Stomach (tissue), 9 donors: ENCODE data around the gene ARHGAP26. TPM values are rescaled to one million over a fixed set of nuclear protein-coding genes. Genes with fewer than 3 reads are reported as not detected.
A peak's percentile ranks its signal among the peaks of the same experiment; 100 is the strongest.

Experiments
- DNase-seq, 2 donors: peaks; one replicate each; pipeline versions ENCODE4 v3.0.0 to v3.0.0-alpha.2; 2013 to 2019
- H3K27ac ChIP-seq, 5 donors: fragments of 200-600 bp in 4 of 5; sonication (generic) in 4 of 5; one replicate each; pipeline ENCODE4 v1.5.1; 2013 to 2019; ENCODE audit warnings: mild to moderate bottlenecking in 1 of 5, moderate library complexity in 1 of 5
- H3K27me3 ChIP-seq, 3 donors: fragments of 200-600 bp; sonication (generic); one replicate each; pipeline ENCODE4 v1.5.1; 2017 to 2019; ENCODE audit warnings: mixed run types in 1 of 3
- H3K36me3 ChIP-seq, 4 donors: fragments of 200-600 bp; sonication (generic); 1 replicate in 3 of 4; 2 replicates in 1 of 4; pipeline ENCODE4 v1.5.1; 2016 to 2019
- H3K4me1 ChIP-seq, 4 donors: fragments of 200-600 bp; sonication (generic); one replicate each; pipeline ENCODE4 v1.5.1; 2016 to 2019
- H3K4me3 ChIP-seq, 4 donors: fragments of 200-600 bp; sonication (generic) in 3 of 4; one replicate each; pipeline ENCODE4 v1.5.1; 2016 to 2019; ENCODE audit warnings: mild to moderate bottlenecking in 1 of 4
- H3K9me3 ChIP-seq, 4 donors: fragments of 200-600 bp; sonication (generic); one replicate each; pipeline ENCODE4 v1.5.1; 2016 to 2019
- EP300 ChIP-seq: sonication (generic); formaldehyde crosslinking; IDR thresholded peaks from one replicate; pipeline ENCODE4 v1.6.1; 2017; ENCODE audit warnings: antibody characterized with exemption
- POLR2A ChIP-seq, 4 donors: fragments of 450-650 bp; IDR thresholded peaks; one replicate each; pipeline ENCODE4 v1.6.1; 2016; ENCODE audit warnings: antibody characterized with exemption in 4 of 4, control low read depth in 2 of 4, mild to moderate bottlenecking in 1 of 4, moderate library complexity in 1 of 4
- POLR2AphosphoS5 ChIP-seq, 3 donors: sonication (generic); formaldehyde crosslinking; IDR thresholded peaks; one replicate each; pipeline ENCODE4 v1.6.1; 2016; ENCODE audit warnings: antibody characterized with exemption in 3 of 3
- WGBS, 5 donors: extraction: QIAGEN DNeasy Blood & Tissue Kit in 3 of 5; methylation state at CpG; one replicate each; pipeline versions ENCODE4 v1.1.5 to v1.1.7; 2013 to 2018; 5-methylcytosine and 5-hydroxymethylcytosine counted together
- intact Hi-C: fragments of 100-400 bp; cut with DNase I; formaldehyde crosslinking; loops from one replicate; pipeline ENCODE4 v1.15.1; 2023; ENCODE audit warnings: low total_unique reads
- polyA plus RNA-seq, 3 donors: library from polyadenylated mRNA; stranded (reverse); fragments of 200-250 nt; gene quantifications; one replicate each; pipeline ENCODE4 v1.2.3, GENCODE V29; 2013
- total RNA-seq, 5 donors: library from RNA; depleted of rRNA; stranded (reverse); fragments of >200 nt; gene quantifications; one replicate each; pipeline versions ENCODE4 v1.1.0 to v1.2.3, GENCODE V29; 2014 to 2016
- TF ChIP-seq, protein P1 (sequence below), 7 experiments: fragments of 450-650 bp in 4 of 7; fragments of 200-600 bp in 3 of 7; sonication (generic) in 3 of 7; IDR thresholded peaks; one replicate each; pipeline ENCODE4 v1.5.1; 2016 to 2019; ENCODE audit warnings: antibody characterized with exemption in 7 of 7, control low read depth in 2 of 7, mild to moderate bottlenecking in 1 of 7
- donor health status: healthy with polysubstance abuse.
- donor health status: Bipolar disorder and iron deficiency.
- donor health status: healthy.

Gene ARHGAP26
- total and polyA plus RNA-seq, 8 donors, result 4.0 to 115 (median 34.1) TPM

DNA sequence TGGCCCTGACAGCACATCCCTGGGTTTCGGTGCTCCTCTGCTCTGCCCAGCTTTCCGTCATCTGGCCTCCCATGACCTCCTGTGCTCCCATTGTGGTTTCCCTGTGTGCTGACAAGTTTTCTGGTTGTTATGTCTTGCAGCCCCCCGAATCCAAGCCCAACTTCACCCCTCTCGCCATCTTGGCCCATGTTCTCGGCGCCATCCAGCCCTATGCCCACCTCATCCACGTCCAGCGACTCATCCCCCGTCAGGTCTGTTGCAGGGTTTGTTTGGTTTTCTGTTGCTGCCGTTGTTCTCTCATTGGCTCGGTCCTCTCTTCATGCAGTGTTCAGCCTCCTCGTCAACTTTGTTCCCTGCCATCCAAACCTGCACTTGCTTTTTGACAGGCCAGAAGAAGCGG is 436.9 kb downstream of the ARHGAP26 start:
- 92 to 96% (median 94%) methylated on average over 13 of the region's 13 CpGs for WGBS, 5 donors
- TF ChIP-seq, protein P1, sequence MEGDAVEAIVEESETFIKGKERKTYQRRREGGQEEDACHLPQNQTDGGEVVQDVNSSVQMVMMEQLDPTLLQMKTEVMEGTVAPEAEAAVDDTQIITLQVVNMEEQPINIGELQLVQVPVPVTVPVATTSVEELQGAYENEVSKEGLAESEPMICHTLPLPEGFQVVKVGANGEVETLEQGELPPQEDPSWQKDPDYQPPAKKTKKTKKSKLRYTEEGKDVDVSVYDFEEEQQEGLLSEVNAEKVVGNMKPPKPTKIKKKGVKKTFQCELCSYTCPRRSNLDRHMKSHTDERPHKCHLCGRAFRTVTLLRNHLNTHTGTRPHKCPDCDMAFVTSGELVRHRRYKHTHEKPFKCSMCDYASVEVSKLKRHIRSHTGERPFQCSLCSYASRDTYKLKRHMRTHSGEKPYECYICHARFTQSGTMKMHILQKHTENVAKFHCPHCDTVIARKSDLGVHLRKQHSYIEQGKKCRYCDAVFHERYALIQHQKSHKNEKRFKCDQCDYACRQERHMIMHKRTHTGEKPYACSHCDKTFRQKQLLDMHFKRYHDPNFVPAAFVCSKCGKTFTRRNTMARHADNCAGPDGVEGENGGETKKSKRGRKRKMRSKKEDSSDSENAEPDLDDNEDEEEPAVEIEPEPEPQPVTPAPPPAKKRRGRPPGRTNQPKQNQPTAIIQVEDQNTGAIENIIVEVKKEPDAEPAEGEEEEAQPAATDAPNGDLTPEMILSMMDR (IDR thresholded peaks at IDR 0.05), result no peak
- TF ChIP-seq POLR2A (IDR thresholded peaks at IDR 0.05) (no peak), EP300 (no peak), POLR2AphosphoS5 (IDR thresholded peaks at IDR 0.05) (no peak)
- H3K27me3 ChIP-seq, result no peaks in the 10 kb centered on the region
- H3K36me3 ChIP-seq, result peaks cover 0 to 5% (median 0%) of the 10 kb centered on the region in 4 donors
- DNase-seq, result no peak
- no peak overlapping the region for H3K4me3 ChIP-seq
- peaks cover 0 to 8% (median 0%) of the 10 kb centered on the region in 4 donors for H3K9me3 ChIP-seq
- peaks cover 12 to 34% (median 24%) of the 10 kb centered on the region in 4 donors for H3K4me1 ChIP-seq
- intact Hi-C loops, result no loop called here
- no peak overlapping the region for H3K27ac ChIP-seq

- TF ChIP-seq, protein P1 (IDR thresholded peaks at IDR 0.05), result no peak
- TF ChIP-seq POLR2AphosphoS5 (IDR thresholded peaks at IDR 0.05) (no peak), EP300 (no peak), POLR2A (IDR thresholded peaks at IDR 0.05) (no peak)
- intact Hi-C loops, result no loop called here
- 49 to 67% (median 52%) methylated on average over 13 of the region's 13 CpGs for WGBS, 5 donors
- Histone ChIP-seq H3K27ac (peak overlapping the region in 2 of 5 donors; percentile 30 to 45), H3K4me3 (no peak overlapping the region), H3K36me3 (peaks cover 0 to 5% (median 0%) of the 10 kb centered on the region in 4 donors), H3K9me3 (peaks cover 0 to 1% (median 0%) of the 10 kb centered on the region in 4 donors), H3K4me1 (peaks cover 12 to 34% (median 24%) of the 10 kb centered on the region in 4 donors), H3K27me3 (no peaks in the 10 kb centered on the region)
- DNase-seq, result peak in 1 of 2 donors; percentile 76
Measured at GRCh38 chr5:143207563-143208364, 437.6 kb downstream of the ARHGAP26 start.

DNA sequence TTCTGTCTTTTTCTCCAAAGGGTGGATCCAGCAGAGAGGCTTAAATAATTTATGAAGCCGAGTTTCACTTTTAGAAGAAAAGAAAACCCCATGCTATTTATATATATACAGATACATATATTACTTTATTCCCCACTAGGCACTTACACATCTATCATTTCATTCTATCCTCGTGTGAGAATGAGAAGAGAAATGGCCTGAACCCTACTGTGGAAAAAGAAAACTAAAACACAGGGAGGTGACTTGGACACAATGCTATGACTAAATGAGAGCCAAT is 438.1 kb downstream of the ARHGAP26 start:
- H3K27ac ChIP-seq, result peak overlapping the region in 2 of 5 donors; percentile 30 to 45
- H3K36me3 ChIP-seq, result peaks cover 0 to 5% (median 0%) of the 10 kb centered on the region in 4 donors
- no peak for TF ChIP-seq POLR2AphosphoS5 (IDR thresholded peaks at IDR 0.05)
- no peak for TF ChIP-seq EP300
- no peak for TF ChIP-seq POLR2A (IDR thresholded peaks at IDR 0.05)
- TF ChIP-seq, protein P1 (IDR thresholded peaks at IDR 0.05), result no peak
- no peak for DNase-seq
- WGBS, 5 donors, result 69 to 86% (median 80%) methylated on average over 2 of the region's 2 CpGs
- H3K4me3 ChIP-seq, result no peak overlapping the region
- H3K9me3 ChIP-seq, result no peaks in the 10 kb centered on the region
- peaks cover 12 to 36% (median 26%) of the 10 kb centered on the region in 4 donors for H3K4me1 ChIP-seq
- no peaks in the 10 kb centered on the region for H3K27me3 ChIP-seq
- intact Hi-C loops, result no loop called here

DNA sequence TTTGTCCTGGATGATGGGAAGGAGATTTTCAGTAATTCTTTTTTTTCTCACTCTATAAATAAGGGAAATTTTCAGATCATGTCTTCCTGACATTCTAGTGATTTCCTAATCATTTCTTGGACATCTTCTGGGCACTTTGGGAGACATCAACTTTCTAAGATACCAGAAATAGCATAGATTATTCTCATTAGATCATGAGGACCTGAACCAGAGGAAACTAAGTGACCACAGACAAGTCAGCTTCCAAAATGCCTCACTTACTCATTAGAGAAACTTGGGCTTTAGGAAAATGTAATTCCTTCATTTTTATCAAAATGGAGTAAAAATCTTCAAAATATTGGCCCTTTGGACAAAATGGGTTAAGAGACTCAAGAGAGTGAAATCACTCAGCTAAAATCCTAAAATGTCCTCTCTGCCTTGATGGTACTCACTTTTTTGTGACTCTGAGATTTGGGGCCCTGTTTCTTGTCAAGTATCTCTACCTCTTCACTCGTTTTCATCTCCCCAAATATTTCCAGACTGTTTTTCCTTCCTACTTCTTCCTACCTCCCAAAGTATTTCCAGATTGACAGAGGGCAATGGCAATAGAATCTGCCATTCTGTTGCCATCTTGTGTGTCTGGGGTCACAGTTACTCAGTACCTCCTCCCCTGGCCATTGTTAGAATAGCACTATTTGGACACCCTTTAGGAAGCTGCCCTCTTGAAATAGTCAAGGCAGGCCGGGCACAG is 438.8 kb downstream of the ARHGAP26 start:
- Histone ChIP-seq H3K27me3 (no peaks in the 10 kb centered on the region), H3K4me1 (peaks cover 12 to 41% (median 27%) of the 10 kb centered on the region in 4 donors), H3K27ac (peak overlapping the region in 1 of 5 donors; percentile 45), H3K9me3 (no peaks in the 10 kb centered on the region), H3K4me3 (no peak overlapping the region), H3K36me3 (peaks cover 0 to 5% (median 2%) of the 10 kb centered on the region in 4 donors)
- intact Hi-C loops, result no loop called here
- TF ChIP-seq POLR2AphosphoS5 (IDR thresholded peaks at IDR 0.05) (no peak), EP300 (no peak), POLR2A (IDR thresholded peaks at IDR 0.05) (no peak)
- TF ChIP-seq, protein P1 (IDR thresholded peaks at IDR 0.05), result no peak
- no peak for DNase-seq
- WGBS, 5 donors, result 94 to 97% (median 97%) methylated on average over 2 of the region's 2 CpGs
